ENCODE measurements around the gene ANKRD40.

ANKRD40 gene

DNA sequence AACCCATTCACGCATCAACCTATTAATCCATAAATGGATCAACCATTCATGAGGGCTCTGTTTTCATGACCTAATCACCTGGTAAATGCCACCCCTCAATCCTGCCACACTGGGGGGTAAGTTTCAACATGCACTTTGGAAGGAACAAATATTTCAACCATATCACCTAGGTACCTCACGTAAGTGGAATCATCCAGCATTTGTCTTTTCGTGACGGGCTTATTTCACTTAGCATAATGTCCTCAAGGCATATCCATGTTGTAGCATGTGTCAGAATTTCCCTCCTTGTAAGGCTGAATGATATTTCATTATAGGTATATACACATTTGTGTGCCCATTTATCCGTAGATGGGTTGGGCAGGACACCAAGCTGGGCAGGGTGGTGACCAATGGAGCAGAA is 35.6 kb downstream of the ANKRD40 start:
- in situ Hi-C loops (cut with MboI; ENCODE audit: low sequenced_read_pairs) = no loop called here

DNA sequence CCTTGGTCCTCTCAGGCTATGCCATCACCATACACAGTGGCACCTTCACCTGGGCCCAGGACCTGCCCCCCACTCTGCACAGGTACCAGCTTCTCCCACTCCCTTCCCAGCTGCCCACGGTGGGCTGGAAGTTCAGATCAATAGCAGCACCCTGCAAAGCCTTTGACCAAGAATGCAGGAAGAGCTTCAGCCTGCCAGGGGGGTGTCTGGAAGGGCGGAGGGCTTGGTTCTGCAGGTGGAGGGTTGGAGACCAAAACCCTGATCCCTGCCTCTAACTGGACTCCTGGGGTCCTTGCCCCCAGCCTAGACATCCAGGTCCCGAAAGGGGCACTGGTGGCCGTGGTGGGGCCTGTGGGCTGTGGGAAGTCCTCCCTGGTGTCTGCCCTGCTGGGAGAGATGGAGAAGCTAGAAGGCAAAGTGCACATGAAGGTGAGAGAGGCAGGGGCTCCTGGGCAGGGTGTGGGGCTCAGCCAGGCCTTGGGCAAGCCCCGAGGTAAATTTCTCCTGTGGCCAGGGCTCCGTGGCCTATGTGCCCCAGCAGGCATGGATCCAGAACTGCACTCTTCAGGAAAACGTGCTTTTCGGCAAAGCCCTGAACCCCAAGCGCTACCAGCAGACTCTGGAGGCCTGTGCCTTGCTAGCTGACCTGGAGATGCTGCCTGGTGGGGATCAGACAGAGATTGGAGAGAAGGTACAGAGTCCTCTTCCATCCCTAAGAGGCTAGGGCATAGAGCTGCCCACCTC is 38.7 kb downstream of the ANKRD40 start:
- in situ Hi-C loops (cut with MboI; ENCODE audit: low sequenced_read_pairs) = no loop called here

DNA sequence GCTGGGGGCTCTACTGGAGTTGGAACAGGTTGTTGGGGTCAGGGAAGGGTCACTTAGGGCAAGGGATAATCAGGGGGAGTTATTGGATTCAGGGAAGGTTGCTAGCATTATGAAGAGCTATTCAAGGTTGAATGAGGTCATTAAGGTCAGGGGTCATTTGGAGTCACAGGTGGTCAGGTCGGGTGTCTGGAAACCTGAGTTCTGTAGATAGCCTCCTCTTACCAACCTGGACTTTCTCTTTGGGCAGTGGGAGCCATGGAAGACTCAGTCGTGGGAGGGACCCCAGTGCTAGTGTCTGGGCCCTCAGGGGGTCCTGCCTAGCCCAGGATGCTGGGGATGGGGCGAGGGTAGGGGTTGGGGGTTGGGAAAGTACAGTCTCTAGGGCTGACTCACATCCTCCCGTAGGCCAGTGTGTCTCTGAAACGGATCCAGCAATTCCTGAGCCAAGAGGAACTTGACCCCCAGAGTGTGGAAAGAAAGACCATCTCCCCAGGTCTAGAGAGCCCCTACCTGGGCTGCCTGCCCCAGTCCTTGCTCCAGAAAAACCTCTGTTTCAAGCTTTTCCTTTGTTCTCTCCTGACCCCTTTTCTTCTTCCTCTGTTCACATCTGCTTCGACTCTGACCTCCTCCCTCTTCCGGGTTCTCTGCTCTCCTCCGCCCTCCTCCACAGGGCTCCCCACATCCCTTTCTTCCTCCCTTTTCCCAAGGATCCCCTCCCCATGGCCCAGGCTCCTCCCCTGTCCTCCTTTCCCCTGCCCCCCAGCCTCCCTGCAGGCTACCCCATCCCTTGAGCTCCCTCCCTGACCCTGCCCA is 39.5 kb downstream of the ANKRD40 start:
- in situ Hi-C loops (cut with MboI; ENCODE audit: low sequenced_read_pairs) = no loop called here

DNA sequence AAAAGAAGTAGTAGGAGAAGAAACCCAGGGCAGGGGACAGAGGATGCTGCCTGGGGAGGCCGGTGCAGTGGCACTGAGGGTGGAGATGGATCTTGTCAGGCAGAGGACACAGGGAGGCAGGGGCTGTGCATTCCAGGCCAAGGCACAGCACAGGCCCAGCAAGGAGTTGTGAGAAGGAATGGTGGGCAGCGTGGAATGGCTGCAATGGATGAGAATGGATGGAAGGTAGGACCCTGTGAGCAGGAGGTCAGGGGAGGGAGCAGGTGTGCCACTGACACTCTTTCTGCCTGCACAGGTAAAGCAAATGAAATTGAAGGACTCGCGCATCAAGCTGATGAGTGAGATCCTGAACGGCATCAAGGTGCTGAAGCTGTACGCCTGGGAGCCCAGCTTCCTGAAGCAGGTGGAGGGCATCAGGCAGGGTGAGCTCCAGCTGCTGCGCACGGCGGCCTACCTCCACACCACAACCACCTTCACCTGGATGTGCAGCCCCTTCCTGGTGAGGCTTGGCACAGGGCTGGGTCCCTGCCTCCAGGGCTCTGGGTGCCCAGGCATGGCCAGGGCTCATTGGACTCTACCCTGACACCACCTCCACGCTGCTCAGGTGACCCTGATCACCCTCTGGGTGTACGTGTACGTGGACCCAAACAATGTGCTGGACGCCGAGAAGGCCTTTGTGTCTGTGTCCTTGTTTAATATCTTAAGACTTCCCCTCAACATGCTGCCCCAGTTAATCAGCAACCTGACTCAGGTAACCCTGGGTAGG is 40.3 kb downstream of the ANKRD40 start:
- in situ Hi-C loops (cut with MboI; ENCODE audit: low sequenced_read_pairs) = no loop called here

DNA sequence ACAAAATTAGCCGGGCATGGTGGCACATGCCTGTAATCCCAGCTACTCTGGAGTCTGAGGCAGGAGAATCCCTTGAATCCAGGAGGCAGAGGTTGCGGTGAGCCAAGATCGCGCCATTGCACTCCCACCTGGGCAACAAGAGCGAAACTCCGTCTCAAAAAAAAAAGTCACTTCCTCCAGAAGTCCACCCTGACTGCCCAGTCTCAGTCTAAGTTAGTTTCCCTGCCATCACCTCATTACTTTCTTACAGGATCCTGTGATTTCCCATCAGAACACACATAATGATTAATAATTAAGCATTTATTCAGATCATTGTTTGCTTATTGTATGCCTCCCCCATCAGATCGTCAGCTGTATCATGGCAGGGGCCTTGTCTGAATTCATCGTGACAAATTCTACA is 41.4 kb downstream of the ANKRD40 start:
- in situ Hi-C loops (cut with MboI; ENCODE audit: low sequenced_read_pairs) = no loop called here

DNA sequence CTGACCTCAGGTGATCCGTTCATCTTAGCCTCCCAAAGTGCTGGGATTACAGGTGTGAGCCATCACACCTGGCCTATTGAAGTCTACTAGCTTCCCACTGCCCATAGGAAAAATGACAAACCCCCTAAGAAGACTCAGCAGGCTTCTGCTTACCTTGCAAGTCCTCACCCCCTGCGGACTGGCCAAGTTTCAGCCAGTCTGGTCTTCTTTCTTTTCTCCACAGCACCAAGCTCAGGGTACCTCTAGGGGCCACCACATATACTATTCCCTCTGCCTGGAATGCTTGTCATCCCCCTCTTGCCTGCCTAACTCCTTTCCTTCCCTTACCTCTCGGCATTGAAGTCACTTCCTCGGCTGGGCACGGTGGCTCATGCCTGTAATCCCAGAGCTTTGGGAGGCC is 41.9 kb downstream of the ANKRD40 start:
- in situ Hi-C loops (cut with MboI; ENCODE audit: low sequenced_read_pairs) = no loop called here

DNA sequence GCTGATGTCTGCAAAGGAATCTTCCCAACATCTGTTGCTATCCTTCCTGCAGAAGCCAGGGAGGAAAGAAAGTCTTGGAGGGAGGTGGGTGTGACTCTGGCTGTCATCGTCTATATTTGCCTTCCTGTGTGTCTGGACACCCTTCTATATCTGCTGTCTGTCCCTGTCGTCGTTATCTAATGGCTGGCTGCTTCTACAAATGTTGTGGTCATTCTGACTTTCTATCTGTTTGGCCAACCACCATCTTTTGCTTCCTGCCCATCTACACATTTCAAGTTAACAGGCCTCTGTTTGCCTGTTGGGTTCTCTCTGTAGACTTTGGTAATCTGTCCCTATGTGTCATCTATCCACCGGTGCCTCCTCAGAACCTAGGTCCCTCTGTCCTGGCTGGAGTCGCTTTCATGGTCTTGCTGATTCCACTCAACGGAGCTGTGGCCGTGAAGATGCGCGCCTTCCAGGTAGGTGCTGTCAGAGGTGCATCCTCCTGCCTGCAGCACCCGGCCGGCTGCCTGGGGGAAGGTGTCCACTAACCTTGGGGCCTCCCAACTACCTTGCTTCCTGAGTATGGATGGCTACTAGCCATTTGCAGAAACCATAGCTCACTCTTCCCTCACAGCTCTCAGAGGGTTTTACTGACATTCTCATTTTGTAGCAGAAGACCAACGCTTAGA is 42.8 kb downstream of the ANKRD40 start:
- in situ Hi-C loops (cut with MboI; ENCODE audit: low sequenced_read_pairs) = no loop called here

DNA sequence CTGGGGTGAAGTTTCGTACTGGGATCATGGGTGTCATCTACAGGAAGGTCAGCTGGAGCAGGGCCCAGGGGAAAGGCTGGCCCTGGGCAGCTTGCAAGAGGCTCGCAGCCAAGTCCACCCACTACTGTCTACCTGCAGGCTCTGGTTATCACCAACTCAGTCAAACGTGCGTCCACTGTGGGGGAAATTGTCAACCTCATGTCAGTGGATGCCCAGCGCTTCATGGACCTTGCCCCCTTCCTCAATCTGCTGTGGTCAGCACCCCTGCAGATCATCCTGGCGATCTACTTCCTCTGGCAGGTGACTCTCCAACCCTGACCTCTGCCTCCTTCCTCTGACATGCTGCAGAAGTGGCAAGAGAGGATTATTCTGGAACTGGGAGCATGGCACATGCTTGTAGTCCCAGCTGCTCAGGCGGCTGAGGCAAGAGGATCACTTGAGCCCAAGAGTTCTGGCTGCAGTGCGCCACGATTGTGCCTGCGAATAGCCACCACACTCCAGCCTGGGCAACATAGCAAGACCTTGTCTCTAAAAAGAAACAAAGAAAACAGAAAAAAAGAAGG is 43.8 kb downstream of the ANKRD40 start:
- in situ Hi-C loops (cut with MboI; ENCODE audit: low sequenced_read_pairs) = no loop called here

DNA sequence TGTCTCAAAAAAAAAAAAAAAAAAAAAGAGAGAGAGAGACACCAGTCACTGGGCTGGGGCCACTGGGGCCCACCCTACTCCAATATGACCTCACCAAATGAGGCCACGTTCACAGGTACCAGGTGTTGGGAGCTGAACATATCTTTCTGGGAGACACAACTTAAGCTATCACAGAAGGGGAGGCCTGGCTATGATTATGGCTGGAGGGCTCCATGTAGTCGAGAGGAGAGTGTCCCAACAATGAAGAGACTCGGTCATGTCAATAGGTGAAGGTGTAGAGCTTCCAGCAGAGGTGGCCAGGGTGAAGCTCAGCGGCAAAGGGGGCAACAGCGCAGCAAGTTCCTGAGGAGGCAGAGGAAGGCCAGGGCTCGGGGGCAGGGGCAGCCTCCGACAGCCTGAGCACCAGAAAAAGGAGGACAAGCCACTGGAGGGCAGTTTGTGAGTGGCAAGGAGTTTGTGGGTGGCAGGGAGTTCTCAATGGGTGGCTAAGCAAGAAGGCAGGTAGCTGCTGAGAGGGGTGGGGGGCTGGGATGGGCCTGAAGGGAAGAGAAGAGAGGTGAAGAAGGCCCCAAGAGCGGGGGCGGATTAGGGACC is 45.0 kb downstream of the ANKRD40 start:
- in situ Hi-C loops (cut with MboI; ENCODE audit: low sequenced_read_pairs) = no loop called here

DNA sequence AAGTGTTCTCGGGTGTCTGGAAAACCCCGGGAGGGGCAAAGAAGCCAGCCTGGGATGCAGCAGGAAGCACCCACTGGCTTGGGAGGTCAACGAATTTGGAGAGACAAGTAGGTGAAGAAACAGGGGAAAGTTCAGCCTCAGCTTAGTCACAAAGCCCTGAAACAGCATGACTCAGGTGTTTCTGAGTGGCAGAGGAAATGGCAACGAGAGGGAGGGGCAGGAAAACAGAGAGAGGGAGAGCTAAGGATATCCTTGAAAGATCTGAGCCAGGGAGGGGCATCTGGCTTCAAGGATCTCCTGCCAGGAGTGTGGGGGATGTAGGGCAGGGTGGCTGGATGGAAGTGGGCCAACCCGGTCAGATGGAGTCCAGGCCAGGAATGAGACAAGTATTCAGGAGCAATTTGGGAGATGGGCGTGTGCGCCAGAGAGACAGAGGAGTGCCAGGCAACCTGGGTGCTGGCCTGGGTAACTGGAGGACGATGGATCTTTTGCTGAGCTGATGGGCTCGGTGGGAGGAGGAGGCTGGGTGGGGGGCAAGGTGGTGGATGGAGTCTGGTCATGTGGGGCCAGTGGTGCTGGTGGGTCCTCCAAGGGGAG is 45.8 kb downstream of the ANKRD40 start:
- in situ Hi-C loops (cut with MboI; ENCODE audit: low sequenced_read_pairs) = no loop called here

DNA sequence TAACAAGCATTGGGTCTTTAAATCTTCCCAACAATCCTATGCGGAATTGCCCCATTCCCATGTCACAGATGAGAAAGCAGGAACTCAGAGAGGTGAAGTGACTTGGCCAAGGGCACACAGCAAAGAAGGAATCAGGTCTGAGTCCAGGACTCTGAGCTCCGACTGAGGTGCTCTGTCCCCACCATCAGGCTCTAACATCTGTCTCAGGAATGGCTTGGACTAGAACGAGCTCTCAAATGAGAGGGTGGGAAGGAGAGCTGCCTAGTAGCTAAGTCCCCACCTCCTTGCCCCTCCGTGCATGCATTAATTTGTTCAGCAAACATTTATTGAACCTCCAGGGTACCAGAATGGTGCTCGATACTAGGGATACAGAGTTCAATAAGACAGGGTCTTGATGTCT is 46.4 kb downstream of the ANKRD40 start:
- in situ Hi-C loops (cut with MboI; ENCODE audit: low sequenced_read_pairs) = no loop called here

DNA sequence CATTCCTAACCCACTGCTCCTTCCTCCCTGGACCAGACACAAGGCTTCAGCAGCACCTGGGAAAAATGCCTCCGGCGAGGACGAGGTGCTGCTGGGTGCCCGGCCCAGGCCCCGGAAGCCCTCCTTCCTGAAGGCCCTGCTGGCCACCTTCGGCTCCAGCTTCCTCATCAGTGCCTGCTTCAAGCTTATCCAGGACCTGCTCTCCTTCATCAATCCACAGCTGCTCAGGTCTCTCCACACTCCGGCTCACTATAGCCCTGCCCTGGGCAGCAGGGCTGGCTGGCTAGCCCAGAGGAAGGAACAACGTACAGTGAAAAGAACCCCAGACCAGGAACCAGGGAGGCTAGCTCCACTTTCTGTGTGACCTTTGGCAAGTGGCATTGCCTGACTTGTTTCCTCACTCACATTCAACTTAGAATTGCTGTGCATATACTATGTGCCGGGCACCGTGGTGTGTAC is 46.8 kb downstream of the ANKRD40 start:
- in situ Hi-C loops (cut with MboI; ENCODE audit: low sequenced_read_pairs) = no loop called here

DNA sequence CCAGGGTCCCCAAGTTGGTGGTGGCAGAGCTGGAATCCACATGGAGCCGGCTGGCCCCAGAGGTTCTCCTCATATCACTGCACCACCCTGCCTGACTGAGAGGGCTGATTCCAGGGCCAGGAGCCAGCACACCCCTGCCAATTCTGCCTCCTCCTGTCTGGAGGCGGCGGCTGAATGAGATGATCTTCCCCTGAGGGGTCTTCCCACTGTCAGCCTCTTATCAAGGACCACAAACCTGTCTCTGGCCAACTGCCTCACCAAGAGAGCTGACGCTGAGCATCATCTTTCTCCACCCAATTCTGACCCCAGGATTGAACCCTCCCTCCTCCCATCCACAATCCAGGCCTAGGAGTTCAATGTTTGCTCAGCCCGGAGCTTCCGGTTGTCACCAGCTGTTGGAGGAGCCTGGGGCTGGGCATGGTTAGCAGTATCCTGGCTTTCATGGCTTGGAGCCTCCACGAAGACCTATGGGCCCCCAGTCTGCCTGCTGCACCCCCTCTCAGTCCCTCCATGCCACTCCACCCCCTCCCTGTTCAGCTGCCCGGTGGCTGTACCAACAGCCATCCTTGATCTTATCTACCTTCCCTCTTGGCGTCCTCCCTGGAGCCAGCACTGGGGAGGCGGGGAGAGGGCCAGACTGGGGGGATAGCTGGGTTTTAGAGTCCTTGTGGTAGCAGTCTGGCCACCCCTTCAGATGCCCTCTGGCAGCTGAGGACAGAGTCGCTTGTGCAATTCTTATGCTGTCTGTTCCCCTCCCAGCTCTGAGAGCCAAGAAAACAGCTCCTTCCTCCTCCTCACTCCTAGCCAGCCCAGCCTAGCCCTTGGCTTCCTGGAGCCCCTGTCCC is 47.5 kb downstream of the ANKRD40 start:
- in situ Hi-C loops (cut with MboI; ENCODE audit: low sequenced_read_pairs) = no loop called here

DNA sequence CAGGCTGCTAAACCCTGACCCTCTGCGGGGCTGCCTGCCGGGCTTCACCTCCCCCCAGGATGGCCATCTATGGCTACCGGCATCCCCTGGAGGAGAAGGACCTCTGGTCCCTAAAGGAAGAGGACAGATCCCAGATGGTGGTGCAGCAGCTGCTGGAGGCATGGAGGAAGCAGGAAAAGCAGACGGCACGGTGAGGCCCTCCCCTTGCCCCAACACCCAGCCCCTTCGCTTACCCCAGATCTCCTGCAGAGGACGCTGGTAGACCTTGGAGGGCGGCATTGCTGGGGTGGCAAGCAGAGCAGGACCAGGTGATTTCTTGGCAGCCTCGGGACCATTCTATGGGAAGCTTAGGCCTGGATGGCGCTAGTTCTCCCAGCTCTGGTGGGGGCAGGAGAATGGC is 48.5 kb downstream of the ANKRD40 start:
- in situ Hi-C loops (cut with MboI; ENCODE audit: low sequenced_read_pairs) = no loop called here

DNA sequence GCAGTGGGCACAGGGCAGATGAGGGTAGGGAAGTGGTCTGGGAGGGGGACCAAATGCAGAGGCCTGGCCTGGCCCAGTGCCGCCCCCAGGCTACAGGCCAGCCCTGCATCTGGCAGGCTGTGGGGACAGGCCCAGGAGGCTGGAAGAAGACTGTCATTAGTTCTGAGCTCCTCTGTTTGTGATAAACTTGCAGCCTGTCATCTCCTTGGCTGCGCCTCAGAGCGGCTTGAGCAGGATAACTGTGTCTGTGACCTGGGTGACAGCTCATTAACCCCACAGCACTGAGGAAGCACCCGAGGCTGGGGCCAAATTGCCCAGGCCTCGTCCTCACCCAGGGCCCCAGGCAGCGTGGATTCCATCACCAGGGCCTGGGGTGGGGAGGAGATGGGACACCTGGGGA is 49.1 kb downstream of the ANKRD40 start:
- in situ Hi-C loops (cut with MboI; ENCODE audit: low sequenced_read_pairs) = no loop called here

DNA sequence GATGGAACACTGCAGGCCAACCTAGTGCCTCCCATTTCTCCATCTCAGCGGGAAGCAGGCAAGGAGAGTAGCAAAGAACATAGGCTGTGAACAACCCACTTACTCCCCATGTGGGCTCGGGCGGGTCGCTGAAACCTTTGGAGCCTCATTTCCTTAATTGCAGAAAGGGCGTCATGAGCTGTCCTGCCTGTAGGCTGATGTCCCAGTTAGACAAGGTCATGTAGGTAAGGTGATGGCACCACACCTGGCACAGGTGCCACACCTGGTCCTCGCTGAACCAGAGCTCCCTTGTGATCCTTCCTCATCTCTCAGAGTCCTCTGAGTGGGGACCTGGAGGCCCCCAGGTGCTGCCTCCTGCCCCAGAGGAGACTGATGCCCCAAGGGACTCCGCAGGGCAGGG is 50.1 kb downstream of the ANKRD40 start:
- in situ Hi-C loops (cut with MboI; ENCODE audit: low sequenced_read_pairs) = no loop called here

DNA sequence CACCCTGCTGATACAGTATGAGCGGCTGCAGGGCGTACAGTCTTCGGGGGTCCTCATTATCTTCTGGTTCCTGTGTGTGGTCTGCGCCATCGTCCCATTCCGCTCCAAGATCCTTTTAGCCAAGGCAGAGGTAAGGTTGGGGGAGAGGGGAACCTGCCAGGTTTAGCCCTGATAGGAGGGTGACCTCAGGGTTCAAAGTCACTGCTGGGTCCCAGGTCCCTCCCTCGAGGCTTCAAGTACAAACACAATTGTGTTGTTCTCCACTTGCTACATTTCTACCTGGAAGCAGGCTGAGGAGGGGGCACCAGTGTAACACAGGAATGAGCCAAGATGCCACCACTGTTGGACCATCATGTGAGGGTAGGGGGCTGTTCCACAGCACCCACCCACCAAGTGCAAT is 50.7 kb downstream of the ANKRD40 start:
- in situ Hi-C loops (cut with MboI; ENCODE audit: low sequenced_read_pairs) = no loop called here

DNA sequence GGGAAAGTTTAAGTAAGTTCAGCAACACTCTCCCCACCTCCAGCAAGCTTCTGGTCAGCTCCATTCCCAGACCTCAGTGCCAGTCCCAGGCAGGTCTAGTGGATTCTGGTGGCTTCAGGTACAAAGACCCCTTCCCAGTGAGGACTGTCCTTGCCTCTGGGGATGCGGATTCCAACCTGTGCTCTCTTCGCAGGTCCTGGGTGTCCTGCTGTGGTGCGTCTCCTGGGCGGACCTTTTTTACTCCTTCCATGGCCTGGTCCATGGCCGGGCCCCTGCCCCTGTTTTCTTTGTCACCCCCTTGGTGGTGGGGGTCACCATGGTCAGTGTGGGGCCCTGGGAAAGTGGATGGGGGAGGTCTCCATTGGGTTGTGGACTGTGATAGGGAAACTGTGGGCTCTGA is 51.2 kb downstream of the ANKRD40 start:
- in situ Hi-C loops (cut with MboI; ENCODE audit: low sequenced_read_pairs) = no loop called here

DNA sequence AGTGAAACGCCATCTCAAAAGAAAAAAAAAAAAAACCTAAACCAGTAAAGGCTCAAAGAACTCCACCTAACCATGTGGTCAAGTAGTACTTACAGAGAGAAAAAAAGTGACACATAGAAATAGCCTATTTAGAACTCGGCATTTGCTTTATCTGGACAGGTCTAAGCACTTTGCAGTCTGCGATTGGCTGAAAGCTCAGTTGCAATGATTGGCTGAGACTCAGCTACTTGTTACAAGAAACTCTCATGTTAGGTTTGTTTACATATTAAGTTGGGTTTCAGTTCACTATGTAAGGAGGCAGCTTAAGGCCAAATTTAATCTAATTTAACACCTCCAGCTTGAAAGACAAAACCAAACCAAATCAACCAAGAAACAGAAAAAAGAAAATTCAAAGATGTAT is 54.0 kb downstream of the ANKRD40 start:
- in situ Hi-C loops (cut with MboI; ENCODE audit: low sequenced_read_pairs) = no loop called here

Data from HL-60/S4 treated with retinoic acid at 250 ng/mL for 4 days and 3 days (cell line).